BLaER1 (cell line): ENCODE data around the gene OXLD1.

Experiments used
- H3K27ac ChIP-seq: shearing (Covaris generic); formaldehyde crosslinking; 2 replicates; pipeline ENCODE4 v1.8.1; 2022
- H3K27me3 ChIP-seq: shearing (Covaris generic); formaldehyde crosslinking; 2 replicates; pipeline ENCODE4 v1.8.1; 2022
- H3K36me3 ChIP-seq: shearing (Covaris generic); formaldehyde crosslinking; 2 replicates; pipeline ENCODE4 v1.8.1; 2022
- H3K4me1 ChIP-seq: shearing (Covaris generic); formaldehyde crosslinking; 2 replicates; pipeline ENCODE4 v1.8.1; 2022
- H3K4me2 ChIP-seq: shearing (Covaris generic); formaldehyde crosslinking; 2 replicates; pipeline ENCODE4 v1.8.1; 2022
- H3K4me3 ChIP-seq: shearing (Covaris generic); formaldehyde crosslinking; 2 replicates; pipeline ENCODE4 v1.8.1; 2022
- H3K9ac ChIP-seq: shearing (Covaris generic); formaldehyde crosslinking; 2 replicates; pipeline ENCODE4 v1.8.1; 2022
- H3K9me3 ChIP-seq: shearing (Covaris generic); formaldehyde crosslinking; 2 replicates; pipeline ENCODE4 v1.8.1; 2022
- H4K20me1 ChIP-seq: shearing (Covaris generic); formaldehyde crosslinking; 2 replicates; pipeline ENCODE4 v1.8.1; 2022
- Cebpa-rat ChIP-seq: shearing (Covaris generic); IDR thresholded peaks from 2 replicates; pipeline ENCODE4 v1.8.1; 2022

OXLD1 gene

DNA sequence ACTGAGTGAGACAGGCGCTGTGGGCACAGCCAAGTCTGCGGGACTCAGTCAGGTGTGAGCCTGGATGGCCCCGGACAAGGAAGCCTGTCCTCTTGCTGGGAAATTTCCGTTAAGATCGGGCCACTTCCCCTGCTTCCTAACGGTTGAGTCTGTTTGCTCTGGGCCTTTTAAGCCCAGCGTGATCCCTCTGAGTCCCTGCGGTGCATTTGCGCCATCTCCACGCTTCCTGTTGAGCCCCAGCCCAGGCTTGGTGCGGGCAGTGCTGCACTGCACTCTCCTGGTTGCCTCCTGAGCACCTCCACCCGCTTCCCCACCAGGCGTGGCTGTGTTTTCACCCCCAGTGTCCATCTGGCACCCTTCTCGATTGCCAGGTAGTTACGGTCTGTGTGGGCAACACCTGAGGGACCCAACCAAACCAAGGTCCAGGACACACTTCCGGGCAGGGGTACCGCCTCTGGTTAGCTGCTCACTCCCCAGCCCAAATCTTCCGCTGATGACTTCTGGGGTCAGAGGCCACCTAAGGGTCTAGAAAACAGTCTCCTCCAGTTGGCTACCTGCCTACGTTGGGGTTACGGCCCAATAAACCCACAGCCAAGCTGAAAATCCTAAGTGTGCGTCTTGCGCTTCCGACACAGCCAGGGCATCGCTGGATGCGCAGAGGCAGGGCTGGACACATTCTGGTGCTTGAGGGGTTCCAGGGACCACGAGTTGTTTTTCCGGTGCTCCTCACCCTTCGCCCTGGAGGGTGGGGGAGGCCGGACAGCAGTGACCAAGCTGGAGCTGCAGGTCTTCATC, 44.3 kb upstream of the OXLD1 start:
- TF ChIP-seq Cebpa-rat = no peak
- Histone ChIP-seq H3K9me3 (no peaks in the 10 kb centered on the region), H3K4me2 (peak overlapping the region; percentile 98), H3K36me3 (peaks cover 52% of the 10 kb centered on the region), H3K4me3 (peak overlapping the region; percentile 87), H3K27me3 (no peaks in the 10 kb centered on the region), H3K27ac (peak overlapping the region; percentile 86), H3K4me1 (peaks cover 58% of the 10 kb centered on the region), H3K9ac (peak overlapping the region; percentile 86), H4K20me1 (peaks cover 55% of the 10 kb centered on the region)

DNA sequence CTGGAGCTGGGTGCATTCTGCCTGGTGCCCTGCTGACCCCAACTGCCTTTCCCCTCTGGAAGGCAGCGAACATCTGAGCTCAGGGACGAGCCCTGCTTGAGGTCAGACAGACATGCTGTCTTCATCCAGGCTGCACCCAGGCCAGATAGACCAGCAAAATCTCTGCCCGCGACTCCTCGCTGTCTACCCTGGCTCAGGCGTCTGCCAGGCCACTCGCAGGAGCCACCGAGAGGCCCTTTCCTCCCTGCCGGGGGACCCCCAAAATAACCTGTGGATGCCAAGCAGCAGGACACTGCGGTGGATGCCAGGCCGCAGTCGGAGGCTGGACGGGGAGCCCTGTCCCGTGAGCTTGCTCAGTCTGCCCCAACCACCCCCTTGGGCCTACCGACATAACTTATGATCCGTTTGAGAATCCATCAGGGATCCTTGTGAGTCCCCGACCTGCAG, 42.4 kb upstream of the OXLD1 start:
- H4K20me1 ChIP-seq = peaks cover 47% of the 10 kb centered on the region
- no peaks in the 10 kb centered on the region for H3K27me3 ChIP-seq
- peaks cover 54% of the 10 kb centered on the region for H3K4me1 ChIP-seq
- no peak overlapping the region for H3K9ac ChIP-seq
- TF ChIP-seq Cebpa-rat = no peak
- no peak overlapping the region for H3K4me2 ChIP-seq
- H3K4me3 ChIP-seq = no peak overlapping the region
- H3K36me3 ChIP-seq = peaks cover 54% of the 10 kb centered on the region
- 0 out of 2 replicates have a peak overlapping the region, but pooled peaks have one; percentile 9 for H3K27ac ChIP-seq
- H3K9me3 ChIP-seq = no peaks in the 10 kb centered on the region

DNA sequence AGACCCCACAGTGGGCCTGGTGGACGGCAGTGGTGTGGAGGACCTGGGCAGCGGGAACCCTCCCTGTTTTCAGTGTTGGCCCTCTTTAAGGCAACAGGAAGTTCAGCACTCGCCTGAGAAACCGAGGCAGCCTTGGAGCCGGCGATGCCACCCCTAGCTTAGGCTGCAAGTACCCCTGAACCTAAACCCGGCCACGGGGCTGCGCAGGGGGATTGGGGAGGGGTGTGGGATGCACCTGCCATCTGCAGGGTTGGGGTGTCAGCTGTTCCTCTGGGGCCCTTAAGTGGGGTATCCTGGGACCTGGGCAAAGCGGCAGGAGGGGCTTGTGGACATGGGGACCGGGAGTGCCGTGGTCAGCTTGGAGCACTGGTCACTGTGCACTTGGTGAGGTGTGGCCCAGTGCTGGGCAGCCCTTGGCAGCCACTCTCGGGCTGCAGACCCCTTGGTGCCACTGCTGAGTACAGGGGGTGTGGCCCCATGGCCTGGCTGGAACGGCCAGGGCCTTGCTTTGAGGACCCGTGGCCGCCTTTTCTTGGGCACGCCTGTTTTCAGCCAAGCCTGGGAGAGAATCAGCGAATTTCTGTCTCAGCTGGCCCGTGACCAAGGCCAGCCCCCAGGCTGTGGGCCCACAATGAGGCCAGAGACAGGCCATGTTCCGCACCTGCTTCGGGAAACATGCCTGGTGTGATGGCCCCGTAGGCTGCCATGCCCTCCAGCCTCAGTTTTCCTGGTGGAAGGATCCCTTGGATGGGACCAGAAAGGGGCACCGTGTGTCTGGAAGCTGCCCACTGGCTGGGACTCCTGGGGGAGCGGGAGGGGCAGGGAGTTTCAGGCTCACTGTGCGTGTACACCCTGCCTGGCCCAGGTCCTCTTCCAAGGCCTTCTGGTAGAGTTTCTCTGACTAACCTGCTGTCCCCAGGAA, 41.6 kb upstream of the OXLD1 start:
- Histone ChIP-seq H3K4me3 (no peak overlapping the region), H3K27me3 (no peaks in the 10 kb centered on the region), H3K4me2 (no peak overlapping the region), H3K36me3 (peaks cover 54% of the 10 kb centered on the region), H3K27ac (0 out of 2 replicates have a peak overlapping the region, but pooled peaks have one; percentile 9), H3K4me1 (peaks cover 46% of the 10 kb centered on the region), H3K9me3 (no peaks in the 10 kb centered on the region), H3K9ac (no peak overlapping the region), H4K20me1 (peaks cover 40% of the 10 kb centered on the region)
- TF ChIP-seq Cebpa-rat = no peak

DNA sequence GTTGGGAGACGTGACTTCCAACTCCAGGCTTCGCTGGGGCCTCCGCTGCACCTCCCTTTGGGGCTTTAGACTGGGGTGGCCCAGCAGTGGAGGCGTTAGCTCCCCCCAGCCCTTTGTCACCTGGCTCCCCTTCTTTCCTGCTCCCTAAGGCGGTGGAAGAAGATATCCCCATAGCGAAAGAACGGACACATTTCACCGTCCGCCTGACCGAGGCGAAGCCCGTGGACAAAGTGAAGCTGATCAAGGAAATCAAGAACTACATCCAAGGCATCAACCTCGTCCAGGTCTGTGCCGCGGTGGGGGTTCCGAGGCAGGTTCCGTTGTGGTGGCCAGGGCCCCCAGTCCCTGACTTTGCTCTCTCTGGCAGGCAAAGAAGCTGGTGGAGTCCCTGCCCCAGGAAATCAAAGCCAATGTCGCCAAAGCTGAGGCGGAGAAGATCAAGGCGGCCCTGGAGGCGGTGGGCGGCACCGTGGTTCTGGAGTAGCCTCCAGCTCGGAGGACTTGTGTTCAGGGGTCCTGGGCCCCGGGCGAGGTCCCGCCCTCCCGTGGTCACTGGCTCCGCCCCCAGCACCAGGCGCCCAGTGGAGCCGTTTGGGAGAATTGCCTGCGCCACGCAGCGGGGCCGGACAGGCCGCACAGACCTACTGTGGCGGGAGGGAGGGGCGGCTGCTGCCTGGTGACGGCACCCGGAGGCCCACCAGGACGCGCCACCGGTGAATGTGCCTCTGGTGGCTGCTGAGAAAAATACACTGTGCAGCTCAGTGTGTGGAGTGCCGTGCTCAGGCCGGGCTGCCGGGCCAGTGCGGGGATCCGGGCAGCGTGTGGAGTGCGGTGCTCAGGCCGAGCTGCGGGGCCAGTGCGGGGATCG, 40.6 kb upstream of the OXLD1 start:
- Histone ChIP-seq H3K9me3 (no peaks in the 10 kb centered on the region), H3K36me3 (peaks cover 59% of the 10 kb centered on the region), H3K4me1 (peaks cover 46% of the 10 kb centered on the region), H3K4me2 (no peak overlapping the region), H3K27me3 (no peaks in the 10 kb centered on the region), H3K27ac (no peak overlapping the region), H3K4me3 (no peak overlapping the region), H3K9ac (no peak overlapping the region), H4K20me1 (peaks cover 43% of the 10 kb centered on the region)
- TF ChIP-seq Cebpa-rat = no peak

DNA sequence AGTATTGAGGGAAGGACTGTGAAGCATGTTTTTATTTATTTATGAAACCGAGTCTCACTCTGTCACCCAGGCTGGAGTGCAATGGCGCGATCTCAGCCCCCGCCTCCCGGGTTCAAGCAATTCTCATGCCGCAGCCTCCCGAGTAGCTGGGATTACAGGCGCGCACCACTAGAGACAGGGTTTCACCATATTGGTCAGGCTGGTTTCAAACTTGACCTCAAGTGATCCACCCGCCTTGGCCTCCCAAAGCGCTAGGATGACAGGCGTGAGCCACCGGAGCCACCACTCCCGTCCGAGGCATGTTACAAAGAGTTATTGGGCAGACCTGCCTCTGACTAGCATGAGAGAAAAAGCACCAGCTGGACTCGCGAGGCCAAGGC, 39.8 kb upstream of the OXLD1 start:
- H3K4me2 ChIP-seq = no peak overlapping the region
- H3K27ac ChIP-seq = no peak overlapping the region
- H3K4me3 ChIP-seq = no peak overlapping the region
- no peaks in the 10 kb centered on the region for H3K9me3 ChIP-seq
- H3K4me1 ChIP-seq = peaks cover 47% of the 10 kb centered on the region
- TF ChIP-seq Cebpa-rat = no peak
- H3K36me3 ChIP-seq = peaks cover 67% of the 10 kb centered on the region
- H4K20me1 ChIP-seq = peaks cover 50% of the 10 kb centered on the region
- no peaks in the 10 kb centered on the region for H3K27me3 ChIP-seq
- H3K9ac ChIP-seq = no peak overlapping the region

DNA sequence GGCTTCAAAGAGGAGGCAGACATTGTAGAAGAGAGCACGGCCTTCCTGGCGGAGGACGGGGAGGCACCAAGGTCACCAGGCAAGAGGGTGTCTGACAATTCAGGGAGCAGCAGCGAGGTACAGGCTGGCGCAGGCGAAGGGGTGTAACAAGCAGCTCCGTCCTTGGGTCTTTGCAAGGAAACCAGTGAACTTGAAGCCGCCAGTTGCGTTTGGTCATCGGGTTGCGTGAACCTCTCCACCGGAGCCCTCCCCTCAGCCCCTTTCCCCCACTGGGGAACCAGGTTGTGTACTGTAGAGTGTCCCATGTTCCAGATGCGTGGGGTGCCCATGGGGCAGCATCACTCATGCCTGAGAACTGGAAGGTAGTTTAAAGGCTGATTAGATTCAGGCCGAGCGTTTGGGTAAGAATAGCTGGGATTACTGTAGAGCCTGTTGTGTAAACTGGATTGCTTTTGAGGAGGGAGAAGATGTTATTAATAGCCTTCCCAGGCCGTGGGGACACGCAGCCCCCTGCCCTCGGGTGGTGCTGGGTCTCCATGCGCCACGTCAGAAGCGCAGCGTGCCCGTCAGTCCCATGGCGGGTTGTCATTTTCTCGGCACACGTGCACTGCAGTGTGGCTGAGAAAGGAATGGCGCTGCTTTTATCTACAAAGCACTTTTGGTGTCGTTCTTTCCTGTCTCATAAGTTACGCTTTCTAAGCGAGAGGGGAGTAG, 39.3 kb upstream of the OXLD1 start:
- peaks cover 72% of the 10 kb centered on the region for H3K36me3 ChIP-seq
- no peak for TF ChIP-seq Cebpa-rat
- peaks cover 56% of the 10 kb centered on the region for H4K20me1 ChIP-seq
- H3K4me1 ChIP-seq = peaks cover 47% of the 10 kb centered on the region
- no peak overlapping the region for H3K9ac ChIP-seq
- no peak overlapping the region for H3K27ac ChIP-seq
- no peak overlapping the region for H3K4me2 ChIP-seq
- H3K27me3 ChIP-seq = no peaks in the 10 kb centered on the region
- no peak overlapping the region for H3K4me3 ChIP-seq
- H3K9me3 ChIP-seq = no peaks in the 10 kb centered on the region

DNA sequence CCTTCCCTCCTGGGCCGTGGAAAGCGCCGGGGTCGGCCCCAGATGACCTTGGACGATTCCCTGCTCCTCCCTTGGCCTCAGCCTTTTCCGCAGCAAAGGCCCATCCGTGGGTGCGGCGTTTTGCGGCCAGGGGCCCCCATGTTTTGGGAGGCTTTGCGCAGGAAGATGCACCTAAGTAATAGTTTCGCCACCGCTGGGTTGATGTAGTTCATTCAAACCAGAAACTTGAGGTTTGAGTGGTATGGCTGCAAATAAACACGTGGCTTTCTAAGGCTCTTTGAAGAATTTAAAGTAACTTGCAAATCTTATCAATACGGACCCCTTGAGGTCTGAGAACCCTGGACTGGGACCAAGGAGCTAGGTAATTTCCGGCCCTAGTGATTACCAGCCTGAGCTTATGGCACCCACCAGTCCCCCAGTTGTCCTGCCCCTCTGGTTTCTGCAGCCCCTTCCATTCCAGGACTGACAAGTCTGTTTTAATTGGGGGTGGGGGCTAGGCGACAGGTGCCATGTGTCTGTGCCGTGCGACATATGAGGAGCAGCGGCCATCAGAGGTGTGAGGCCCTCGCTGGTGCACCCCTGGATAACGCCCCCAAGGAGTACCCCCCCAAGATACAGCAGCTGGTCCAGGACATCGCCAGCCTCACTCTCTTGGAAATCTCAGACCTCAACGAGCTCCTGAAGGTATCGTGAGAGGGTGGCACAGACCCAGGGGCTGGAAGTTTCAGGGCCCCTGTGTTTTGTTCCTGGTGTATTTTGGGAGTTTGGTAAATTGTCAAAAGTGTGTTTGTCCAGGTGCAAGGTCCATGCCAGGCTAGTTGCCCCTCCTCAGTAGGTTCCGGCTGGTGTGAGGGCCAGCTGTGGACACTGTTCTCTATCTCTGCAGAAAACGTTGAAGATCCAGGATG, 37.6 kb upstream of the OXLD1 start:
- peak overlapping the region; percentile 98 for H3K4me3 ChIP-seq
- H3K4me2 ChIP-seq = peak overlapping the region; percentile 100
- peaks cover 72% of the 10 kb centered on the region for H4K20me1 ChIP-seq
- peaks cover 84% of the 10 kb centered on the region for H3K36me3 ChIP-seq
- no peaks in the 10 kb centered on the region for H3K9me3 ChIP-seq
- no peaks in the 10 kb centered on the region for H3K27me3 ChIP-seq
- peaks cover 35% of the 10 kb centered on the region for H3K4me1 ChIP-seq
- peak overlapping the region; percentile 99 for H3K9ac ChIP-seq
- H3K27ac ChIP-seq = peak overlapping the region; percentile 98
- TF ChIP-seq Cebpa-rat = no peak
